HepG2 (cell line): Measurements from ENCODE around the gene SIVA1. TPM values are rescaled to one million over a fixed set of nuclear protein-coding genes. Genes with fewer than 3 reads are reported as not detected.
A peak's percentile ranks its signal among the peaks of the same experiment; 100 is the strongest.

Source experiments
- DR1 ChIP-seq: sonication (generic); formaldehyde crosslinking; IDR thresholded peaks from 2 replicates; pipeline ENCODE4 v1.8.0; 2021; ENCODE audit warnings: mild to moderate bottlenecking, missing genetic modification reagents, inconsistent platforms
- PCBP1 ChIP-seq: fragments of 200-400 bp; formaldehyde crosslinking; IDR thresholded peaks from 2 replicates; pipeline ENCODE4 v1.6.1; 2017; ENCODE audit warnings: mild to moderate bottlenecking, low read depth, low read length, borderline replicate concordance
- POLR2A ChIP-seq, 2 experiments: IDR thresholded peaks; 2 replicates each; pipeline ENCODE4 v1.6.1; 2011; ENCODE audit warnings: low read depth in 2 of 2, low read length in 2 of 2, mild to moderate bottlenecking in 1 of 2, moderate library complexity in 1 of 2; ENCODE audit not compliant: insufficient read depth in 1 of 2
- SOX5 ChIP-seq: IDR thresholded peaks from 2 replicates; pipeline ENCODE4 v1.6.1; 2016; ENCODE audit warnings: borderline replicate concordance
- STAT5B ChIP-seq: sonication (generic); formaldehyde crosslinking; IDR thresholded peaks from 2 replicates; pipeline ENCODE4 v1.4.0; 2020; ENCODE audit warnings: missing genetic modification reagents
- TGIF2 ChIP-seq: IDR thresholded peaks from 2 replicates; pipeline ENCODE4 v1.6.1; 2016; ENCODE audit warnings: control low read depth, missing compliant biosample characterization
- ZNF251 ChIP-seq: sonication (generic); formaldehyde crosslinking; IDR thresholded peaks from 2 replicates; pipeline ENCODE4 v1.9.0; 2021; ENCODE audit warnings: mild to moderate bottlenecking, missing genetic modification reagents
- polyA plus RNA-seq, 8 experiments: library from polyadenylated mRNA; depleted of rRNA in 3 of 8; stranded (reverse) in 7 of 8; unstranded in 1 of 8; fragments of >200 nt; fragmentation: Illumina TruSeq in 4 of 8; extraction: Trizol in 4 of 8; gene quantifications; 2 replicates each; pipeline versions ENCODE4 v1.2.1 to v1.2.3, GENCODE V29; 2011 to 2016; ENCODE audit warnings: low read depth in 4 of 8, missing spikeins in 1 of 8, mixed read lengths in 1 of 8; ENCODE audit not compliant: insufficient read depth in 1 of 8
- total RNA-seq, 5 experiments: library from RNA; depleted of rRNA; stranded (reverse); fragments of >200 nt; fragmentation: Illumina TruSeq; extraction: Trizol; gene quantifications; 2 replicates each; pipeline ENCODE4 v1.2.3, GENCODE V29; 2016; ENCODE audit warnings: low read depth in 1 of 5
- TF ChIP-seq, protein P1 (sequence below): sonication (generic); formaldehyde crosslinking; IDR thresholded peaks from 2 replicates; pipeline ENCODE4 v1.5.0; 2020; ENCODE audit warnings: mild to moderate bottlenecking, missing genetic modification reagents
- TF ChIP-seq, protein P2 (sequence below): sonication (generic); formaldehyde crosslinking; IDR thresholded peaks from 2 replicates; pipeline ENCODE4 v1.5.0; 2020; ENCODE audit warnings: mild to moderate bottlenecking, missing genetic modification reagents, borderline replicate concordance
- TF ChIP-seq, protein P3 (sequence below): sonication (generic); formaldehyde crosslinking; conservative IDR thresholded peaks from 2 replicates; pipeline ENCODE4 v1.8.1; 2023; ENCODE audit warnings: missing genetic modification reagents
- TF ChIP-seq, protein P4 (sequence below): IDR thresholded peaks from 2 replicates; pipeline ENCODE4 v1.6.1; 2016; ENCODE audit warnings: low read depth, missing genetic modification reagents, missing compliant biosample characterization
- TF ChIP-seq, protein P5 (sequence below): sonication (generic); formaldehyde crosslinking; IDR thresholded peaks from 2 replicates; pipeline ENCODE4 v1.4.0; 2020; ENCODE audit warnings: missing genetic modification reagents, borderline replicate concordance

SIVA1 gene
- total and polyA plus RNA-seq, 2 of the 13 experiments (the other 11 are each of a cell fraction or from before 2014, with no cell fraction given) = 123 to 186 TPM

DNA sequence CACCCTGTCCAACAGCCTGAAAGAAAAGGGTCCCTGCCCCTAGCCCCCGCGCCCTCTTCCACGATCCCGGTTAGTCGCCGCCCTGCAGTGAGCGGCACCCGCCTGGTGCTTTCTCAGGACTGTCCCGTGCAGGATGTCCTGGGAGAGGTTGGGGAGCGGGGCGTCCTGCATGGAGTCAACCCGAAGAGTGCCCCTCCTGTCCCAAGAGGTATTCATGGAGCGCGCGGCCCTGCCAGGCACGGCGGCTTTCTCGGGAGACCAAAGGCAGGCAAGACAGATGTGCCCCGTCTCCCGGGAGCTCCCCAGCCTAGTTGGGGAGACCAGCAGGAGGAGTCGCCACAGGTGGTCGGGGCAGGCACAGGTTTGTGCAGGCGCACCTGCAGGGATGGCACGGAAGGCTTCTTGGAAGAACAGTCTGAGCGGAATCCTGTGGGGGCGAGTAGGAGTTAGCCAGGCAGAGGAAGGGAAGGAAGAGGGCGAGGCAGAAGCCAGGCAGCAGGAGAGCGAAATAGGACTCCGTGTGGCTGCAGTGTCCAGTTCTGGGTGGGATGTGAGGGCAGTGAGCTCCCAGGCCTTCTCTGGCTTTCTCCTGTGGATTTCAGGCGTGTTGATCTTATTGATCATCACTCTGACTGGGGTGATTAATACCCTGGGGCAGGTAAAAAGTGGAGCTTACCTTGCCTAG, 723 bp downstream of the SIVA1 start (continued):
- no peak for TF ChIP-seq STAT5B (CRISPR knock-in tag)
- TF ChIP-seq SOX5 (CRISPR knock-in tag) = no peak
- TF ChIP-seq DR1 (CRISPR knock-in tag) = no peak
- TF ChIP-seq ZNF251 = 0 out of 2 replicates have a peak, but pooled peaks have one; percentile 15
- TF ChIP-seq, protein P1, sequence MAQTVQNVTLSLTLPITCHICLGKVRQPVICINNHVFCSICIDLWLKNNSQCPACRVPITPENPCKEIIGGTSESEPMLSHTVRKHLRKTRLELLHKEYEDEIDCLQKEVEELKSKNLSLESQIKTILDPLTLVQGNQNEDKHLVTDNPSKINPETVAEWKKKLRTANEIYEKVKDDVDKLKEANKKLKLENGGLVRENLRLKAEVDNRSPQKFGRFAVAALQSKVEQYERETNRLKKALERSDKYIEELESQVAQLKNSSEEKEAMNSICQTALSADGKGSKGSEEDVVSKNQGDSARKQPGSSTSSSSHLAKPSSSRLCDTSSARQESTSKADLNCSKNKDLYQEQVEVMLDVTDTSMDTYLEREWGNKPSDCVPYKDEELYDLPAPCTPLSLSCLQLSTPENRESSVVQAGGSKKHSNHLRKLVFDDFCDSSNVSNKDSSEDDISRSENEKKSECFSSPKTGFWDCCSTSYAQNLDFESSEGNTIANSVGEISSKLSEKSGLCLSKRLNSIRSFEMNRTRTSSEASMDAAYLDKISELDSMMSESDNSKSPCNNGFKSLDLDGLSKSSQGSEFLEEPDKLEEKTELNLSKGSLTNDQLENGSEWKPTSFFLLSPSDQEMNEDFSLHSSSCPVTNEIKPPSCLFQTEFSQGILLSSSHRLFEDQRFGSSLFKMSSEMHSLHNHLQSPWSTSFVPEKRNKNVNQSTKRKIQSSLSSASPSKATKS (CRISPR knock-in tag) = no peak
- TF ChIP-seq POLR2A (IDR thresholded peaks at IDR 0.05; ENCODE audit: insufficient read depth in 1 of 2, low read depth in 2 of 2, low read length in 2 of 2) = peak in 1 of 2 experiments; percentile 33; a peak in 1 of 4 replicates
- TF ChIP-seq TGIF2 (CRISPR knock-in tag) = 0 out of 2 replicates have a peak, but pooled peaks have one; percentile 11
- TF ChIP-seq PCBP1 = no peak
- TF ChIP-seq, protein P2, sequence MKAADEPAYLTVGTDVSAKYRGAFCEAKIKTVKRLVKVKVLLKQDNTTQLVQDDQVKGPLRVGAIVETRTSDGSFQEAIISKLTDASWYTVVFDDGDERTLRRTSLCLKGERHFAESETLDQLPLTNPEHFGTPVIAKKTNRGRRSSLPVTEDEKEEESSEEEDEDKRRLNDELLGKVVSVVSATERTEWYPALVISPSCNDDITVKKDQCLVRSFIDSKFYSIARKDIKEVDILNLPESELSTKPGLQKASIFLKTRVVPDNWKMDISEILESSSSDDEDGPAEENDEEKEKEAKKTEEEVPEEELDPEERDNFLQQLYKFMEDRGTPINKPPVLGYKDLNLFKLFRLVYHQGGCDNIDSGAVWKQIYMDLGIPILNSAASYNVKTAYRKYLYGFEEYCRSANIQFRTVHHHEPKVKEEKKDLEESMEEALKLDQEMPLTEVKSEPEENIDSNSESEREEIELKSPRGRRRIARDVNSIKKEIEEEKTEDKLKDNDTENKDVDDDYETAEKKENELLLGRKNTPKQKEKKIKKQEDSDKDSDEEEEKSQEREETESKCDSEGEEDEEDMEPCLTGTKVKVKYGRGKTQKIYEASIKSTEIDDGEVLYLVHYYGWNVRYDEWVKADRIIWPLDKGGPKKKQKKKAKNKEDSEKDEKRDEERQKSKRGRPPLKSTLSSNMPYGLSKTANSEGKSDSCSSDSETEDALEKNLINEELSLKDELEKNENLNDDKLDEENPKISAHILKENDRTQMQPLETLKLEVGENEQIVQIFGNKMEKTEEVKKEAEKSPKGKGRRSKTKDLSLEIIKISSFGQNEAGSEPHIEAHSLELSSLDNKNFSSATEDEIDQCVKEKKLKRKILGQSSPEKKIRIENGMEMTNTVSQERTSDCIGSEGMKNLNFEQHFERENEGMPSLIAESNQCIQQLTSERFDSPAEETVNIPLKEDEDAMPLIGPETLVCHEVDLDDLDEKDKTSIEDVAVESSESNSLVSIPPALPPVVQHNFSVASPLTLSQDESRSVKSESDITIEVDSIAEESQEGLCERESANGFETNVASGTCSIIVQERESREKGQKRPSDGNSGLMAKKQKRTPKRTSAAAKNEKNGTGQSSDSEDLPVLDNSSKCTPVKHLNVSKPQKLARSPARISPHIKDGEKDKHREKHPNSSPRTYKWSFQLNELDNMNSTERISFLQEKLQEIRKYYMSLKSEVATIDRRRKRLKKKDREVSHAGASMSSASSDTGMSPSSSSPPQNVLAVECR (CRISPR knock-in tag) = no peak; the same call in 1 of the 2 replicates
- TF ChIP-seq, protein P3, sequence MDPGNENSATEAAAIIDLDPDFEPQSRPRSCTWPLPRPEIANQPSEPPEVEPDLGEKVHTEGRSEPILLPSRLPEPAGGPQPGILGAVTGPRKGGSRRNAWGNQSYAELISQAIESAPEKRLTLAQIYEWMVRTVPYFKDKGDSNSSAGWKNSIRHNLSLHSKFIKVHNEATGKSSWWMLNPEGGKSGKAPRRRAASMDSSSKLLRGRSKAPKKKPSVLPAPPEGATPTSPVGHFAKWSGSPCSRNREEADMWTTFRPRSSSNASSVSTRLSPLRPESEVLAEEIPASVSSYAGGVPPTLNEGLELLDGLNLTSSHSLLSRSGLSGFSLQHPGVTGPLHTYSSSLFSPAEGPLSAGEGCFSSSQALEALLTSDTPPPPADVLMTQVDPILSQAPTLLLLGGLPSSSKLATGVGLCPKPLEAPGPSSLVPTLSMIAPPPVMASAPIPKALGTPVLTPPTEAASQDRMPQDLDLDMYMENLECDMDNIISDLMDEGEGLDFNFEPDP (CRISPR knock-in tag) = 0 out of 2 replicates have a peak, but pooled peaks have one; percentile 96
- TF ChIP-seq, protein P4, sequence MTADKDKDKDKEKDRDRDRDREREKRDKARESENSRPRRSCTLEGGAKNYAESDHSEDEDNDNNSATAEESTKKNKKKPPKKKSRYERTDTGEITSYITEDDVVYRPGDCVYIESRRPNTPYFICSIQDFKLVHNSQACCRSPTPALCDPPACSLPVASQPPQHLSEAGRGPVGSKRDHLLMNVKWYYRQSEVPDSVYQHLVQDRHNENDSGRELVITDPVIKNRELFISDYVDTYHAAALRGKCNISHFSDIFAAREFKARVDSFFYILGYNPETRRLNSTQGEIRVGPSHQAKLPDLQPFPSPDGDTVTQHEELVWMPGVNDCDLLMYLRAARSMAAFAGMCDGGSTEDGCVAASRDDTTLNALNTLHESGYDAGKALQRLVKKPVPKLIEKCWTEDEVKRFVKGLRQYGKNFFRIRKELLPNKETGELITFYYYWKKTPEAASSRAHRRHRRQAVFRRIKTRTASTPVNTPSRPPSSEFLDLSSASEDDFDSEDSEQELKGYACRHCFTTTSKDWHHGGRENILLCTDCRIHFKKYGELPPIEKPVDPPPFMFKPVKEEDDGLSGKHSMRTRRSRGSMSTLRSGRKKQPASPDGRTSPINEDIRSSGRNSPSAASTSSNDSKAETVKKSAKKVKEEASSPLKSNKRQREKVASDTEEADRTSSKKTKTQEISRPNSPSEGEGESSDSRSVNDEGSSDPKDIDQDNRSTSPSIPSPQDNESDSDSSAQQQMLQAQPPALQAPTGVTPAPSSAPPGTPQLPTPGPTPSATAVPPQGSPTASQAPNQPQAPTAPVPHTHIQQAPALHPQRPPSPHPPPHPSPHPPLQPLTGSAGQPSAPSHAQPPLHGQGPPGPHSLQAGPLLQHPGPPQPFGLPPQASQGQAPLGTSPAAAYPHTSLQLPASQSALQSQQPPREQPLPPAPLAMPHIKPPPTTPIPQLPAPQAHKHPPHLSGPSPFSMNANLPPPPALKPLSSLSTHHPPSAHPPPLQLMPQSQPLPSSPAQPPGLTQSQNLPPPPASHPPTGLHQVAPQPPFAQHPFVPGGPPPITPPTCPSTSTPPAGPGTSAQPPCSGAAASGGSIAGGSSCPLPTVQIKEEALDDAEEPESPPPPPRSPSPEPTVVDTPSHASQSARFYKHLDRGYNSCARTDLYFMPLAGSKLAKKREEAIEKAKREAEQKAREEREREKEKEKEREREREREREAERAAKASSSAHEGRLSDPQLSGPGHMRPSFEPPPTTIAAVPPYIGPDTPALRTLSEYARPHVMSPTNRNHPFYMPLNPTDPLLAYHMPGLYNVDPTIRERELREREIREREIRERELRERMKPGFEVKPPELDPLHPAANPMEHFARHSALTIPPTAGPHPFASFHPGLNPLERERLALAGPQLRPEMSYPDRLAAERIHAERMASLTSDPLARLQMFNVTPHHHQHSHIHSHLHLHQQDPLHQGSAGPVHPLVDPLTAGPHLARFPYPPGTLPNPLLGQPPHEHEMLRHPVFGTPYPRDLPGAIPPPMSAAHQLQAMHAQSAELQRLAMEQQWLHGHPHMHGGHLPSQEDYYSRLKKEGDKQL = no peak
- TF ChIP-seq, protein P5, sequence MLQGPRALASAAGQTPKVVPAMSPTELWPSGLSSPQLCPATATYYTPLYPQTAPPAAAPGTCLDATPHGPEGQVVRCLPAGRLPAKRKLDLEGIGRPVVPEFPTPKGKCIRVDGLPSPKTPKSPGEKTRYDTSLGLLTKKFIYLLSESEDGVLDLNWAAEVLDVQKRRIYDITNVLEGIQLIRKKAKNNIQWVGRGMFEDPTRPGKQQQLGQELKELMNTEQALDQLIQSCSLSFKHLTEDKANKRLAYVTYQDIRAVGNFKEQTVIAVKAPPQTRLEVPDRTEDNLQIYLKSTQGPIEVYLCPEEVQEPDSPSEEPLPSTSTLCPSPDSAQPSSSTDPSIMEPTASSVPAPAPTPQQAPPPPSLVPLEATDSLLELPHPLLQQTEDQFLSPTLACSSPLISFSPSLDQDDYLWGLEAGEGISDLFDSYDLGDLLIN (CRISPR knock-in tag) = no peak
